Body of pancreas (tissue), 4 donors: ENCODE measurements around the gene KMT2B. TPM values are rescaled to one million over a fixed set of nuclear protein-coding genes. Genes with fewer than 3 reads are reported as not detected.

Source experiments
- ATAC-seq: fragments of 150-250 bp; one replicate; pipeline ENCODE4 v1.9.1; 2016
- DNase-seq, 4 donors: peaks; one replicate each; pipeline ENCODE4 v3.0.0-alpha.2; 2019
- H3K27ac ChIP-seq, 4 donors: fragments of 200-600 bp; sonication (generic); 1 replicate in 3 of 4; 2 replicates in 1 of 4; pipeline versions ENCODE4 v1.5.1 to v1.6.1; 2016 to 2019; ENCODE audit warnings: mild to moderate bottlenecking in 1 of 4, mixed read lengths in 1 of 4, moderate library complexity in 1 of 4
- H3K27me3 ChIP-seq, 2 donors: fragments of 200-600 bp; sonication (generic); one replicate each; pipeline ENCODE4 v1.6.0; 2016; ENCODE audit warnings: mild to moderate bottlenecking in 1 of 2
- H3K36me3 ChIP-seq, 2 donors: fragments of 200-600 bp; sonication (generic); replicated peaks in 1 of 2; 2 replicates each; pipeline ENCODE4 v1.5.1; 2016; ENCODE audit warnings: low read depth in 2 of 2; ENCODE audit not compliant: insufficient read depth in 1 of 2
- H3K4me1 ChIP-seq: fragments of 200-600 bp; sonication (generic); one replicate; pipeline ENCODE4 v1.6.0; 2016
- H3K4me3 ChIP-seq, 2 donors: fragments of 200-600 bp; sonication (generic); 1 replicate in 1 of 2; 2 replicates in 1 of 2; pipeline ENCODE4 v1.5.1; 2016 to 2019
- H3K9me3 ChIP-seq, 3 donors: fragments of 200-600 bp; sonication (generic); 1 replicate in 2 of 3; 2 replicates in 1 of 3; pipeline ENCODE4 v1.5.1; 2016
- CTCF ChIP-seq, 7 experiments: fragments of 450-650 bp in 4 of 7; fragments of 200-600 bp in 3 of 7; sonication (generic) in 3 of 7; IDR thresholded peaks; one replicate each; pipeline ENCODE4 v1.5.1; 2016 to 2019; ENCODE audit warnings: antibody characterized with exemption in 7 of 7
- POLR2A ChIP-seq, 3 donors: fragments of 450-650 bp; IDR thresholded peaks; one replicate each; pipeline ENCODE4 v1.6.1; 2016; ENCODE audit warnings: antibody characterized with exemption in 3 of 3, mild to moderate bottlenecking in 2 of 3
- WGBS, 2 donors: methylation state at CpG; one replicate each; pipeline ENCODE4 v1.1.5; 2017; 5-methylcytosine and 5-hydroxymethylcytosine counted together
- intact Hi-C: fragments of 100-400 bp; cut with DNase I; formaldehyde crosslinking; loops from one replicate; pipeline ENCODE4 v1.15.1; 2023
- total RNA-seq, 2 donors: library from RNA; depleted of rRNA; stranded (reverse); fragments of >200 nt; gene quantifications; one replicate each; pipeline ENCODE4 v1.1.0, GENCODE V29; 2016

Gene KMT2B
- total RNA-seq, 2 donors from 2014 or later = 18.7 to 31.6 TPM

- intact Hi-C loops = no loop called here
- TF ChIP-seq CTCF (IDR thresholded peaks at IDR 0.05) = peak in 1 of 7 experiments; percentile 11
- TF ChIP-seq POLR2A (IDR thresholded peaks at IDR 0.05) = peak; percentile 58 to 83 (median 72)
- peaks cover 15% of the 10 kb centered on the region for H3K4me1 ChIP-seq
- H3K27ac ChIP-seq = peak overlapping the region; percentile 81 to 95 (median 86)
- DNase-seq = peak; percentile 95 to 99 (median 98)
- no peaks in the 10 kb centered on the region for H3K9me3 ChIP-seq
- WGBS, 2 donors = 1% methylated on average over 49 of the region's 50 CpGs; no CpG with 5 or more reads in 1 of the 2 donors
- H3K27me3 ChIP-seq = no peaks in the 10 kb centered on the region
- H3K4me3 ChIP-seq = peak overlapping the region; percentile 1 to 15
- ATAC-seq = peak; percentile 97
- H3K36me3 ChIP-seq = no peaks in the 10 kb centered on the region
These were observed 15.4 kb upstream of the KMT2B start for GRCh38 chr19:35702223-35703012.

- Histone ChIP-seq H3K27me3 (no peaks in the 10 kb centered on the region), H3K4me3 (no peak overlapping the region), H3K27ac (peak overlapping the region; percentile 81 to 95 (median 86)), H3K4me1 (peaks cover 15% of the 10 kb centered on the region), H3K9me3 (no peaks in the 10 kb centered on the region), H3K36me3 (no peaks in the 10 kb centered on the region)
- TF ChIP-seq CTCF (IDR thresholded peaks at IDR 0.05) (no peak), POLR2A (IDR thresholded peaks at IDR 0.05) (no peak)
- peak; percentile 72 for ATAC-seq
- intact Hi-C loops = no loop called here
- DNase-seq = peak; percentile 75 to 85 (median 84)
- WGBS, 2 donors = 27 to 44% methylated on average over 6 to 9 of the region's 9 CpGs
These were observed 14.5 kb upstream of the KMT2B start for GRCh38 chr19:35703343-35703742.

GRCh38 chr19:35704218-35704617 is 13.6 kb upstream of the KMT2B start, which contains the start of gene ZBTB32:
Gene ZBTB32, plus strand, starts transcription at chr19:35704558. Its CDS starts 10,069 bp downstream, at chr19:35714627.
- no peak for ATAC-seq
- Histone ChIP-seq H3K27ac (peak within 1 kb of the TSS in 3 of 4 donors; percentile 81 to 89 (median 82)), H3K4me1 (peaks cover 15% of the 10 kb centered on the region), H3K4me3 (no peak within 1 kb of the TSS), H3K9me3 (no peaks in the 10 kb centered on the region), H3K36me3 (no peaks in the 10 kb centered on the region), H3K27me3 (no peaks in the 10 kb centered on the region)
- WGBS, 2 donors = 66 to 70% methylated on average over 4 to 24 of the region's 24 CpGs
- intact Hi-C loops = no loop called here
- TF ChIP-seq CTCF (IDR thresholded peaks at IDR 0.05) (no peak), POLR2A (IDR thresholded peaks at IDR 0.05) (no peak)
- DNase-seq = peak in 1 of 4 donors; percentile 28

- no peaks in the 10 kb centered on the region for H3K9me3 ChIP-seq
- intact Hi-C loops = no loop called here
- no peak overlapping the region for H3K4me3 ChIP-seq
- DNase-seq (no peak), ATAC-seq (no peak)
- TF ChIP-seq CTCF (IDR thresholded peaks at IDR 0.05) = no peak
- no peak for TF ChIP-seq POLR2A (IDR thresholded peaks at IDR 0.05)
- no peaks in the 10 kb centered on the region for H3K36me3 ChIP-seq
- H3K4me1 ChIP-seq = peaks cover 3% of the 10 kb centered on the region
- H3K27ac ChIP-seq = no peak overlapping the region
- WGBS, 2 donors = 100% methylated on average over 1 of the region's 1 CpG; no CpG with 5 or more reads in 1 of the 2 donors
- no peaks in the 10 kb centered on the region for H3K27me3 ChIP-seq
These were observed 9.4 kb upstream of the KMT2B start for GRCh38 chr19:35708391-35708790.
